Adipocyte (in vitro differentiated cells): Measurements from ENCODE around the gene KPNB1.

Experiments used
- DNase-seq: peaks from one replicate; pipeline ENCODE4 v3.0.0-alpha.2; 2015; ENCODE audit warnings: low read depth
- H3K27me3 ChIP-seq: replicated peaks from 2 replicates; pipeline ENCODE4 v1.7.0; 2013; ENCODE audit warnings: mild to moderate bottlenecking, low read length, moderate library complexity; ENCODE audit not compliant: control insufficient read depth, insufficient read depth
- H3K36me3 ChIP-seq: 2 replicates; pipeline ENCODE4 v1.7.0; 2013; ENCODE audit warnings: low read length, mild to moderate bottlenecking, moderate library complexity; ENCODE audit not compliant: control insufficient read depth, insufficient read depth, severe bottlenecking
- H3K4me1 ChIP-seq: 2 replicates; pipeline ENCODE4 v1.7.0; 2013; ENCODE audit warnings: mild to moderate bottlenecking, low read length, moderate library complexity; ENCODE audit not compliant: control insufficient read depth, insufficient read depth
- H3K4me3 ChIP-seq: 2 replicates; pipeline ENCODE4 v1.7.0; 2013; ENCODE audit warnings: mild to moderate bottlenecking, low read length, moderate library complexity
- H3K9ac ChIP-seq: 2 replicates; pipeline ENCODE4 v1.7.0; 2013; ENCODE audit warnings: mild to moderate bottlenecking, low read length, moderate library complexity
- H3K9me3 ChIP-seq: 2 replicates; pipeline ENCODE4 v1.7.0; 2013; ENCODE audit warnings: mild to moderate bottlenecking, low read length, moderate library complexity; ENCODE audit not compliant: control insufficient read depth

Gene KPNB1

GRCh38 chr17:47621293-47622179 is 28.2 kb upstream of the KPNB1 start:
- peaks cover 36% of the 10 kb centered on the region for H3K4me1 ChIP-seq
- peak overlapping the region; percentile 70 for H3K9ac ChIP-seq
- DNase-seq = peak; percentile 88
- no peaks in the 10 kb centered on the region for H3K27me3 ChIP-seq
- H3K36me3 ChIP-seq = peaks cover 57% of the 10 kb centered on the region
- no peaks in the 10 kb centered on the region for H3K9me3 ChIP-seq
- H3K4me3 ChIP-seq = peak overlapping the region; percentile 48

GRCh38 chr17:47622180-47622549 is 27.6 kb upstream of the KPNB1 start:
- H3K27me3 ChIP-seq = no peaks in the 10 kb centered on the region
- H3K36me3 ChIP-seq = peaks cover 54% of the 10 kb centered on the region
- peaks cover 36% of the 10 kb centered on the region for H3K4me1 ChIP-seq
- H3K9me3 ChIP-seq = no peaks in the 10 kb centered on the region
- DNase-seq = no peak
- peak overlapping the region; percentile 48 for H3K4me3 ChIP-seq
- peak overlapping the region; percentile 70 for H3K9ac ChIP-seq

GRCh38 chr17:47624727-47625068 is 25.0 kb upstream of the KPNB1 start:
- H3K9me3 ChIP-seq = no peaks in the 10 kb centered on the region
- no peak overlapping the region for H3K4me3 ChIP-seq
- peaks cover 36% of the 10 kb centered on the region for H3K4me1 ChIP-seq
- H3K9ac ChIP-seq = no peak overlapping the region
- H3K27me3 ChIP-seq = no peaks in the 10 kb centered on the region
- peaks cover 31% of the 10 kb centered on the region for H3K36me3 ChIP-seq
- no peak for DNase-seq

- Histone ChIP-seq H3K36me3 (peaks cover 14% of the 10 kb centered on the region), H3K4me3 (no peak overlapping the region), H3K27me3 (no peaks in the 10 kb centered on the region), H3K4me1 (peaks cover 9% of the 10 kb centered on the region), H3K9ac (no peak overlapping the region), H3K9me3 (no peaks in the 10 kb centered on the region)
- no peak for DNase-seq
These were observed 21.6 kb upstream of the KPNB1 start for GRCh38 chr17:47628014-47628566.

GRCh38 chr17:47629826-47630225 is 19.9 kb upstream of the KPNB1 start:
- H3K4me3 ChIP-seq = no peak overlapping the region
- no peaks in the 10 kb centered on the region for H3K27me3 ChIP-seq
- H3K9me3 ChIP-seq = no peaks in the 10 kb centered on the region
- no peak for DNase-seq
- no peak overlapping the region for H3K9ac ChIP-seq
- peaks cover 6% of the 10 kb centered on the region for H3K4me1 ChIP-seq
- H3K36me3 ChIP-seq = peaks cover under 1% of the 10 kb centered on the region

- Histone ChIP-seq H3K9ac (no peak overlapping the region), H3K9me3 (no peaks in the 10 kb centered on the region), H3K4me3 (no peak overlapping the region), H3K4me1 (peaks cover 6% of the 10 kb centered on the region), H3K36me3 (no peaks in the 10 kb centered on the region), H3K27me3 (no peaks in the 10 kb centered on the region)
- no peak for DNase-seq
These were observed 19.1 kb upstream of the KPNB1 start for GRCh38 chr17:47630614-47631013.

GRCh38 chr17:47632991-47633390 is 16.7 kb upstream of the KPNB1 start:
- Histone ChIP-seq H3K36me3 (peaks cover 2% of the 10 kb centered on the region), H3K4me3 (no peak overlapping the region), H3K4me1 (peaks cover 6% of the 10 kb centered on the region), H3K9ac (no peak overlapping the region), H3K9me3 (no peaks in the 10 kb centered on the region), H3K27me3 (no peaks in the 10 kb centered on the region)
- DNase-seq = no peak

GRCh38 chr17:47633996-47634395 is 15.7 kb upstream of the KPNB1 start:
- H3K36me3 ChIP-seq = peaks cover 2% of the 10 kb centered on the region
- H3K9me3 ChIP-seq = no peaks in the 10 kb centered on the region
- H3K4me3 ChIP-seq = no peak overlapping the region
- no peak overlapping the region for H3K9ac ChIP-seq
- no peak for DNase-seq
- peaks cover 6% of the 10 kb centered on the region for H3K4me1 ChIP-seq
- no peaks in the 10 kb centered on the region for H3K27me3 ChIP-seq

GRCh38 chr17:47634870-47635269 is 14.8 kb upstream of the KPNB1 start:
- no peak for DNase-seq
- Histone ChIP-seq H3K4me1 (peaks cover 6% of the 10 kb centered on the region), H3K9ac (no peak overlapping the region), H3K27me3 (no peaks in the 10 kb centered on the region), H3K9me3 (no peaks in the 10 kb centered on the region), H3K4me3 (no peak overlapping the region), H3K36me3 (peaks cover 2% of the 10 kb centered on the region)

- H3K9me3 ChIP-seq = no peaks in the 10 kb centered on the region
- no peaks in the 10 kb centered on the region for H3K27me3 ChIP-seq
These were observed 14.0 kb upstream of the KPNB1 start for GRCh38 chr17:47635734-47636133.

GRCh38 chr17:47636273-47637030 is 13.3 kb upstream of the KPNB1 start:
- Histone ChIP-seq H3K36me3 (peaks cover 2% of the 10 kb centered on the region), H3K9ac (no peak overlapping the region), H3K27me3 (no peaks in the 10 kb centered on the region), H3K4me3 (no peak overlapping the region), H3K4me1 (peaks cover 6% of the 10 kb centered on the region), H3K9me3 (no peaks in the 10 kb centered on the region)
- no peak for DNase-seq

More at GRCh38 chr17:47635734-47636133, 14.0 kb upstream of the KPNB1 start:
- Histone ChIP-seq H3K36me3 (peaks cover 2% of the 10 kb centered on the region), H3K4me1 (peaks cover 6% of the 10 kb centered on the region), H3K4me3 (no peak overlapping the region), H3K9ac (no peak overlapping the region)
- DNase-seq = no peak
